HG03139 (cell line): Measurements from ENCODE around the gene SPIRE2.
"Not testable (repeated sequence)": the region's sequence is repeated elsewhere in the genome, so short reads cannot be mapped to it uniquely, and the experiment has no call there.

Experiments
- ATAC-seq: cut with Tn5 transposase; IDR thresholded peaks from one replicate; pipeline ENCODE4 v1.9.1; 2021; ENCODE audit not compliant: unreplicated experiment

SPIRE2 gene

GRCh38 chr16:89912143-89912542 lies 83.9 kb downstream of the SPIRE2 start:
- ATAC-seq: no peak

GRCh38 chr16:89912627-89913026 lies 84.4 kb downstream of the SPIRE2 start:
- ATAC-seq: no peak

- ATAC-seq: no peak
Observed at GRCh38 chr16:89913408-89914387, 85.4 kb downstream of the SPIRE2 start.

GRCh38 chr16:89914642-89915285 lies 86.5 kb downstream of the SPIRE2 start:
- not testable (repeated sequence) for ATAC-seq

GRCh38 chr16:89915303-89916232 lies 87.3 kb downstream of the SPIRE2 start:
- no peak for ATAC-seq

- no peak for ATAC-seq
Observed at GRCh38 chr16:89917773-89918452, 89.6 kb downstream of the SPIRE2 start.

- ATAC-seq: no peak
Observed at GRCh38 chr16:89918453-89919347, 90.4 kb downstream of the SPIRE2 start, which contains the start of gene MC1R. Gene MC1R (plus strand): TSS chr16:89918862. CDS start chr16:89919259, 397 bp downstream.

GRCh38 chr16:89919535-89920406 lies 91.5 kb downstream of the SPIRE2 start:
- no peak for ATAC-seq

- ATAC-seq: no peak
Observed at GRCh38 chr16:89920723-89921122, 92.4 kb downstream of the SPIRE2 start.
